Panc1 (cell line): ENCODE data around the gene MYO1E.

Source experiments
- CTCF ChIP-seq: fragments of 450-650 bp; IDR thresholded peaks from 2 replicates; pipeline ENCODE4 v1.5.1; 2017; ENCODE audit warnings: mild to moderate bottlenecking
- POLR2AphosphoS5 ChIP-seq: IDR thresholded peaks from 2 replicates; pipeline ENCODE4 v1.6.1; 2012; ENCODE audit warnings: mild to moderate bottlenecking, low read depth, low read length, moderate library complexity
- REST ChIP-seq, 2 experiments: IDR thresholded peaks; 2 replicates each; pipeline ENCODE4 v1.6.1; 2011 to 2012; ENCODE audit warnings: low read depth in 2 of 2, control low read depth in 1 of 2, low read length in 1 of 2, mild to moderate bottlenecking in 1 of 2, moderate library complexity in 1 of 2; ENCODE audit not compliant: insufficient read depth in 1 of 2
- SIN3A ChIP-seq: IDR thresholded peaks from 2 replicates; pipeline ENCODE4 v1.6.1; 2012; ENCODE audit warnings: low read depth, mild to moderate bottlenecking, low read length, moderate library complexity, borderline replicate concordance; ENCODE audit not compliant: insufficient read depth

- no peak for TF ChIP-seq POLR2AphosphoS5
- no peak for TF ChIP-seq CTCF
- TF ChIP-seq SIN3A = no peak
- TF ChIP-seq REST (IDR thresholded peaks at IDR 0.05; ENCODE audit: insufficient read depth in 1 of 2, low read depth in 2 of 2, low read length in 1 of 2) = no peak
Observed at GRCh38 chr15:59312205-59312604, 60.5 kb downstream of the MYO1E start.
